ENCODE measurements around the gene ANO3.
"Not testable (repeated sequence)": the region's sequence is repeated elsewhere in the genome, so short reads cannot be mapped to it uniquely, and the experiment has no call there.

The ANO3 gene

DNA sequence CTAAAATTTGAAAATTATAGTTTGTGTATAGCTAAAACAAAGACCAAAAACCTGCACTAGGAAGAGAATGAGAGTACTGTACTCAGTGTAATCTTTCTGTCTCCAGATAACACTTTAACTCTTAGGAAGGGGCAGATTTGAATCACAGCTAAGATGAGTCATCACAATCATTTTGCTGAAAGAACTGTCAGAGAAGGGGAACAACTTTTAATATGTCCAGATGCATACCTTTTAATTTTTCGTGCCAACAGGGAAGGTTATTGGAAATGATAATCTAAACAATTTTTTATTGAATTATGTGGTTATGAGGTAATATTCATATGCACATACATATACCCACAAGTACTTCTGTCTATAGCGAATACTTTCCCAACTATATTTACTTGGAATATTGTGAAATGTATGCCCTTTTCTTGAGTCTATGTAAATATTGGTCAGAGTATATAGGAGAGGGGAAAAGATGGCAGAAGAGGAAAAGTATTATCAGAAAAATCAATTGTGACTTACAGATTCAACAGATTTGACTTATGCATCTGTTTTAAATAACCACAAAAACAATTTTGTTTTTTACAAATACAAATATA lies 291.2 kb downstream of the ANO3 start:
- no peak for DNase-seq (ENCODE audit: low read depth in 2 of 2)

- no peak for DNase-seq (ENCODE audit: low read depth in 2 of 2)
Observed at GRCh38 chr11:26626346-26626745, 294.4 kb downstream of the ANO3 start.

DNA sequence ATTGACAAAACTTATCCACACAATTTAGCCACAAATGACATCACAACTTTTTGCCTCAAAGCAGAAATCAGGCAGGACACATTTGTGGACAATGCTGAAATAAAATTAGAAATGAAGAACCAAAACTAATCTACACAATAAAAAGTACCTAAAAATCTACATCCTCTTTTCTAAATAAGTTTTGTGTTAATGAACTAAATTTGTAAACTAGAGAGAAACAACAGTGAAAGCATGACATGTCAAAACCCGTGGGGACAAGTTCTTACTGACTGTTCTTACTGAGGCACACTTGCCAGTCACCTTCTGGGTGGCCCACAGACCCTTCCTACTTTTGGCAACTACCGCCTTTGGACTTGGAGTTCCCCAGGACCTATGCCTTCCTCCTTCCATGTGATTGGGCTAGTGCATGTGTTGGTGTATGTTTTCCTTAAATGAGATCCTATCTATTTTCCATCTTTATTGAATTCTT lies 300.8 kb downstream of the ANO3 start:
- no peak for DNase-seq (ENCODE audit: low read depth in 2 of 2)

DNA sequence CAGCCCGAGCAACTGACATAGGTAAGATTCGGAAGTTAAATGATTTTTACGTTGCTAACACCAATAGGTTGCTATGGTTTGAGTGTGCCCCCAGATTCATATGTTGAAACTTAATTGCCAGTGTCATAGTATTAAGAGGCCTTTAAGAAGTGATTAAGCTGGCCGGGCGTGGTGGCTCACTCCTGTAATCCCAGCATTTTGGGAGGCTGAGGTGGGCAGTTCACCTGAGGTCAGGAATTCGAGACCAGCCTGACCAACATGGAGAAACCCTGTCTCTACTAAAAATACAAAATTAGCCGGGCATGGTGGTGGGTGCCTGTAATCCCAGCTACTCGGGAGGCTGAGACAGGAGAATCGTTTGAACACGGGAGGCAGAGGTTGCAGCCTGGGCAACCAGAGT lies 311.4 kb downstream of the ANO3 start:
- not testable (repeated sequence) for DNase-seq (ENCODE audit: low read depth in 2 of 2)

DNA sequence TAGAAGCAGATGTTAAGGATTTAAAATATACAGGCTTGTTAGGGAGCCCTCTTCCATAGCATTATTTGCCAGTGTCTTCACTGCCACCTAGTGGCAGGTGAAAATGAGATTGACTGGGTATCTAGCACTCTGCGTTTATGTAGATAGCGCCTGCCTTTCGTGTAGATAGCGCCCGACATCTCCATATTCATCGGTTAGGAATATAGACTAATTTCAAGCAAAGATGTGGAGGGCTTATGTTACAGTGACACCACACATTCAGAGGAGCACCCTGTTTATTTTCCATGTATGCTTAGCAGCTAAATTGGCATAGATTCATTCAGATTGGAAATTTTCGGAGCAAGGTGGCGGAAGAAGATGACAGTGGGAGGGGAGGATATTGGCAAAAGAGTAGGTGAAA lies 318.0 kb downstream of the ANO3 start:
- DNase-seq (ENCODE audit: low read depth in 2 of 2) = peak in 1 of 2 donors; percentile 9

GRCh38 chr11:26651916-26652315 lies 320.0 kb downstream of the ANO3 start:
- DNase-seq (ENCODE audit: low read depth in 2 of 2) = no peak

- no peak for DNase-seq (ENCODE audit: low read depth in 2 of 2)
Observed at GRCh38 chr11:26655287-26655686, 323.4 kb downstream of the ANO3 start.

GRCh38 chr11:26662916-26663315 lies 331.0 kb downstream of the ANO3 start:
- no peak for DNase-seq (ENCODE audit: low read depth in 2 of 2)

DNA sequence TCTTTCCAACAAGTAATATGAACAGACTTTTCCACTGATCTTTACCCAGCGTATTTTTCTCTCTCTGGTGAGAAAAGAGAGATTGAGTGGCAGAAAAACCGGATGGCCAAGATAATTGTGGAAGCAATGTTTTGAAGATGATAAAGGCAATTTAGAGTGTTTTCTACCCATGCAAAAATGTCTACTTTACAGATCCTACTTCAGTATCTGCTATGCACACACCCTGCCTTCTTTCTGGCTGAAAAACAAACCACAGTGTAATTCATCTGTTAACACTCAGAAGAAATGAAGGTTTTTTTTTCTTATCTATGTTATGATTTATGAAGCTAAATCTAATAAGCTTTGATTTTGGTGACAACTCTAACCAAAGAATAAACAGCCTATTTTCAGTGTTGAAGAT lies 333.1 kb downstream of the ANO3 start:
- no peak for DNase-seq (ENCODE audit: low read depth in 2 of 2)

- no peak for DNase-seq (ENCODE audit: low read depth in 2 of 2)
Observed at GRCh38 chr11:26665946-26666345, 334.0 kb downstream of the ANO3 start.

GRCh38 chr11:26675233-26675928 lies 343.5 kb downstream of the ANO3 start:
- no peak for DNase-seq (ENCODE audit: low read depth in 2 of 2)

- DNase-seq (ENCODE audit: low read depth in 2 of 2) = no peak
Observed at GRCh38 chr11:26676641-26677040, 344.7 kb downstream of the ANO3 start.

DNA sequence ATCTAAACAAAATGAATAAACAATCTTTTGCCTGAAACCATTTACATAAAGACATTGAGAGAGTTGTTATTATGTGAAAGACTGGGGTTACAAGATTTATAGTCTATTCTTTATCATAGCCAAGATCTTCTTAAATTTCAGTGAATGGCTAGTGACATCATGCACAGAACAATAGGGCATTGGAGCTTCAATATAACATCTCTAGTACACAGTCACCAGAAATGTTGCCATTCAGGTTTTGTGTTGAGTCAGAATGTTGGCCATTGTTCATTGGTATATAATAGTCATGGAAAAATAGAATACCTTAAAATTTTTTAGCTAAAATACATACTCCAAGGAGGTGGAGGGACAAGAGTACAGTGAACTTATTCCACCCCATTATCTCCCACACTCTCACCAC lies 345.6 kb downstream of the ANO3 start:
- no peak for DNase-seq (ENCODE audit: low read depth in 2 of 2)

GRCh38 chr11:26687351-26687750 lies 355.4 kb downstream of the ANO3 start:
- DNase-seq (ENCODE audit: low read depth in 2 of 2) = no peak

DNA sequence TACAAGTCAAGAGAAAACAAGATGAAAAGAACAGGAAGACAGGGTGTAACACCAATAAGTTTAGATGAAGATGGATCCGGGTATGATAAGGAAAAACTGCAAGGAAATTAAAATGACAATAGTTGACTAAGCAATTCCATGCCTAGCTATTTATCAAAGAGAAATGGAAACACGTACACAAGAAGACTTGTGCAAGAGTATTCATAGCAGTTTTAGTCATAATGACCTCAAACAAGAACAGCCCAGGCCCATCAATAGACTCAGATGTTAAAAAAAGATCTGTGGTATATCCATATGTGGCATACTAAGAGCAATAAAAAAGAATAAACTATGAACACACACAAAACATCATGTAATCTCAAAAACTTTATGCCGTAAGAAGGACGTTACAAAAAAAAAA lies 356.8 kb downstream of the ANO3 start:
- DNase-seq (ENCODE audit: low read depth in 2 of 2) = no peak

- no peak for DNase-seq (ENCODE audit: low read depth in 2 of 2)
Observed at GRCh38 chr11:26696330-26696729, 364.4 kb downstream of the ANO3 start.

- DNase-seq (ENCODE audit: low read depth in 2 of 2) = no peak
Observed at GRCh38 chr11:26698224-26698623, 366.3 kb downstream of the ANO3 start.

- DNase-seq (ENCODE audit: low read depth in 2 of 2) = no peak
Observed at GRCh38 chr11:26700574-26701235, 368.8 kb downstream of the ANO3 start.

DNA sequence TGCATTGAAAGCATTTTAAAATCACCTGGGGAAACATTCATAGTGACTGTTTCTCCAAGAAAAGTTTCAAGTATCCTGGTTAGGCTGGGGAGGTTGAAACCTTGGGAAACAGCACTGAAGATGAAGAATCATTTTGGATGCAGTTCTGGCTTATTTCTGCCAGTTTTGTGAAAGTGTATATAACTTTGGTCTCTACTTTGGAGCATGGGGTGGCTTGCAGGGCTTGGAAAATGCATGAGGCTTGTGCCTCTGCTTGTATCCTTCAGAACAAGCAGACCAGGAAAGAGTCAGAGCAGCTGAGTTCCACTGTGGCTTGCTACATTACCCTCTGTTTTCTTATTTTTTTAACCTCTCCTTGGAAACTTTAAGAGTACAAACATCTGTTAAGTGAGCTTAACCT lies 370.5 kb downstream of the ANO3 start:
- DNase-seq (ENCODE audit: low read depth in 2 of 2) = no peak

GRCh38 chr11:26703411-26704191 lies 371.7 kb downstream of the ANO3 start:
- no peak for DNase-seq (ENCODE audit: low read depth in 2 of 2)

DNA sequence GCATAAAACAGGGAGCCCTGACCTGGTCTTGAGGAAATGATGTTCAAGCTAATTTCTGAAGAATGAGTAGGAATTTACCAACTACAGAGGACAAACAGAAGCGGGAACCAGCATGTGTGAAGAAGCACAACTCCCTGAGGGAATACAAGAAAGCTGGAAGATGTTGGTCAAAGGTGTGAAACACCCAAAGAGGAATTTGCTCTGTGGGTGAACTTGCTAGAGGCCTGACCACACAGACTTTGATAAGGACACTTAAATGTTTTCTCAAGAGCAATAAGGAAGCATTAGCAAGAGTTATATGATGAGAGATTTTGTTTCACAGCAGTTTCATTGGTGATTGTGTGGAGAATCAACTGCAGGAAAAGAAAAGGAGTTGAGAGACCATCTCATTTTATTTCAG lies 372.3 kb downstream of the ANO3 start:
- DNase-seq (ENCODE audit: low read depth in 2 of 2) = no peak

- no peak for DNase-seq (ENCODE audit: low read depth in 2 of 2)
Observed at GRCh38 chr11:26706181-26706580, 374.3 kb downstream of the ANO3 start.

Measured in stimulated activated CD4-positive, alpha-beta T cell treated with anti-CD3 and anti-CD28 coated beads, Interleukin-4, amount 100 ng/mL, for 48 hours (primary cell).